ENCODE data around the gene ASPM.

Gene ASPM

DNA sequence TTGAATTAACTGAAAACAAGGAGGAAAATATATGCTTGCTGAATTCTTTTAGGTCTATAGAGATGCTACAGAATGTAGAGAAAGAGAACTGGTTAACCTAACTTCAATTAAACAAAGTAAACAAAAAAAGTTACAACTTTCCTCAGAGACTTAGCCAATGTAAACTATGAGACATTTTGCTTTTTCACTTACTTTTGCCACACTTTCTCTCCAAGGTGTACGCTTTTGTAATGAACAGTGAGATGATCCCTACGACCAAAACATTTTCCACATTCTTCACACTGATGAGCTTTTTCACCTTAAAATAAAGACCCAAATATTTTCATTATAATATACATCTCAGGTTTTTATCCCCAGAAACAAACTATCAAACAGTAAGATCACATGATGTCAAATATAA is 28.3 kb upstream of the ASPM start:
- H3K36me3 ChIP-seq (ENCODE audit: control insufficient read depth, insufficient read depth, low read length), result peaks cover 37% of the 10 kb centered on the region
- no peak overlapping the region for H3K27ac ChIP-seq (ENCODE audit: insufficient read depth, low read length, poor library complexity, severe bottlenecking)
- DNase-seq, result no peak

GRCh38 chr1:197173571-197174507 is 27.4 kb upstream of the ASPM start:
- no peak for DNase-seq
- no peaks in the 10 kb centered on the region for H3K4me1 ChIP-seq (ENCODE audit: control insufficient read depth, insufficient read depth, low read length, poor library complexity, severe bottlenecking)
- H3K9me3 ChIP-seq (ENCODE audit: control insufficient read depth, low read length), result no peaks in the 10 kb centered on the region
- no peak overlapping the region for H3K27ac ChIP-seq (ENCODE audit: insufficient read depth, low read length, poor library complexity, severe bottlenecking)
- H3K4me3 ChIP-seq (ENCODE audit: insufficient read depth, low read depth, low read length, poor library complexity, severe bottlenecking), result no peak overlapping the region
- H3K36me3 ChIP-seq (ENCODE audit: control insufficient read depth, insufficient read depth, low read length), result peaks cover 36% of the 10 kb centered on the region
- no peaks in the 10 kb centered on the region for H3K27me3 ChIP-seq (replicated peaks; ENCODE audit: control insufficient read depth, insufficient read depth, low read length, poor library complexity, severe bottlenecking)

More for the DNA sequence above, 28.3 kb upstream of the ASPM start:
- no peaks in the 10 kb centered on the region for H3K27me3 ChIP-seq (replicated peaks; ENCODE audit: control insufficient read depth, insufficient read depth, low read length, poor library complexity, severe bottlenecking)
- no peaks in the 10 kb centered on the region for H3K9me3 ChIP-seq (ENCODE audit: control insufficient read depth, low read length)
- no peaks in the 10 kb centered on the region for H3K4me1 ChIP-seq (ENCODE audit: control insufficient read depth, insufficient read depth, low read length, poor library complexity, severe bottlenecking)
- H3K4me3 ChIP-seq (ENCODE audit: insufficient read depth, low read depth, low read length, poor library complexity, severe bottlenecking), result no peak overlapping the region

GRCh38 chr1:197171531-197171930 is 25.1 kb upstream of the ASPM start:
- no peak for DNase-seq
- Histone ChIP-seq H3K4me1 (ENCODE audit: control insufficient read depth, insufficient read depth, low read length, poor library complexity, severe bottlenecking) (no peaks in the 10 kb centered on the region), H3K27me3 (replicated peaks; ENCODE audit: control insufficient read depth, insufficient read depth, low read length, poor library complexity, severe bottlenecking) (no peaks in the 10 kb centered on the region), H3K4me3 (ENCODE audit: insufficient read depth, low read depth, low read length, poor library complexity, severe bottlenecking) (no peak overlapping the region), H3K9me3 (ENCODE audit: control insufficient read depth, low read length) (no peaks in the 10 kb centered on the region), H3K36me3 (ENCODE audit: control insufficient read depth, insufficient read depth, low read length) (peaks cover 27% of the 10 kb centered on the region), H3K27ac (ENCODE audit: insufficient read depth, low read length, poor library complexity, severe bottlenecking) (no peak overlapping the region)

DNA sequence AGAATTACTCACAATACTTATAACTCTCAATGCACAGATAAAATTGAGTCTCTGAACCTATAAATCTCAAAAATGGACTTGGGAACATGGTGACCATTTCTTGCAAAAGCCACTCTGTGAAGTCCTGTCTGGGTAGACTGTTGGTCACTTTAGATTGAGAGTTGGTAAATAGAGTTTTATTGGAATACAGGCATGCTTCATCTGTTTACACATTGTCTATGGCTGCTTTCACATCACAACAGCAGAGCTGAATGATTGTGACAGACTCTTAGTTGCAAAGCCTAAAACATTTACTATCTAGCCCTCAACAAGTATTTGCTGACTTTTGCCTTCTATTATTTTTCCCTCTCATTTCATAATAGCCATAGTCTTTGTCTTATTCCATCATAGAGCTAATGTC is 24.1 kb upstream of the ASPM start:
- no peak overlapping the region for H3K4me3 ChIP-seq (ENCODE audit: insufficient read depth, low read depth, low read length, poor library complexity, severe bottlenecking)
- no peak for DNase-seq
- no peaks in the 10 kb centered on the region for H3K4me1 ChIP-seq (ENCODE audit: control insufficient read depth, insufficient read depth, low read length, poor library complexity, severe bottlenecking)
- H3K27me3 ChIP-seq (replicated peaks; ENCODE audit: control insufficient read depth, insufficient read depth, low read length, poor library complexity, severe bottlenecking), result no peaks in the 10 kb centered on the region
- peaks cover 27% of the 10 kb centered on the region for H3K36me3 ChIP-seq (ENCODE audit: control insufficient read depth, insufficient read depth, low read length)
- no peak overlapping the region for H3K27ac ChIP-seq (ENCODE audit: insufficient read depth, low read length, poor library complexity, severe bottlenecking)
- H3K9me3 ChIP-seq (ENCODE audit: control insufficient read depth, low read length), result no peaks in the 10 kb centered on the region

- H3K27me3 ChIP-seq (replicated peaks; ENCODE audit: control insufficient read depth, insufficient read depth, low read length, poor library complexity, severe bottlenecking), result no peaks in the 10 kb centered on the region
- DNase-seq, result no peak
- H3K36me3 ChIP-seq (ENCODE audit: control insufficient read depth, insufficient read depth, low read length), result peaks cover 3% of the 10 kb centered on the region
- H3K4me1 ChIP-seq (ENCODE audit: control insufficient read depth, insufficient read depth, low read length, poor library complexity, severe bottlenecking), result no peaks in the 10 kb centered on the region
- H3K9me3 ChIP-seq (ENCODE audit: control insufficient read depth, low read length), result no peaks in the 10 kb centered on the region
- H3K27ac ChIP-seq (ENCODE audit: insufficient read depth, low read length, poor library complexity, severe bottlenecking), result no peak overlapping the region
- no peak overlapping the region for H3K4me3 ChIP-seq (ENCODE audit: insufficient read depth, low read depth, low read length, poor library complexity, severe bottlenecking)
These were observed 13.0 kb upstream of the ASPM start for GRCh38 chr1:197159461-197159860.

DNA sequence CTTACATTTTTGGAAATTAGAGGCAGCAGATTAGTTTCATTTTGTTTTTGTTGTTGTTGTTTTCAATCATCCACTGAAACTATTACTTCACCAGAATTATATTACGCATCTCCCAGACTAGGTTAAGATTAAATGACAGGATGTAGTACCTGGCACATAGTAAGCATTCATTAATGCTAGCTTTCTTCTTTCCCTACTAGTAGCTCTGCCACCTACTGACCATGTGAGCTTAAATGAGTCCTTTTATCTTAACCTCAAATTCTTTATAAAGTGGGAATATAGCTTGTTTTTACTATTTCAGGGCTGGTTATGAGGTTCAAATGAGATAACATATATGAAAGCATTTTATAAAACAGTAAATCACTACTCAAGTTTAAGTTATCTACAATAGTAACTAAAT is 10.2 kb upstream of the ASPM start:
- Histone ChIP-seq H3K4me1 (ENCODE audit: control insufficient read depth, insufficient read depth, low read length, poor library complexity, severe bottlenecking) (no peaks in the 10 kb centered on the region), H3K4me3 (ENCODE audit: insufficient read depth, low read depth, low read length, poor library complexity, severe bottlenecking) (no peak overlapping the region), H3K36me3 (ENCODE audit: control insufficient read depth, insufficient read depth, low read length) (peaks cover 3% of the 10 kb centered on the region), H3K27me3 (replicated peaks; ENCODE audit: control insufficient read depth, insufficient read depth, low read length, poor library complexity, severe bottlenecking) (no peaks in the 10 kb centered on the region), H3K27ac (ENCODE audit: insufficient read depth, low read length, poor library complexity, severe bottlenecking) (no peak overlapping the region), H3K9me3 (ENCODE audit: control insufficient read depth, low read length) (no peaks in the 10 kb centered on the region)
- no peak for DNase-seq

- no peak for DNase-seq
- H3K27ac ChIP-seq (ENCODE audit: insufficient read depth, low read length, poor library complexity, severe bottlenecking), result no peak overlapping the region
- no peaks in the 10 kb centered on the region for H3K27me3 ChIP-seq (replicated peaks; ENCODE audit: control insufficient read depth, insufficient read depth, low read length, poor library complexity, severe bottlenecking)
- H3K9me3 ChIP-seq (ENCODE audit: control insufficient read depth, low read length), result no peaks in the 10 kb centered on the region
- H3K36me3 ChIP-seq (ENCODE audit: control insufficient read depth, insufficient read depth, low read length), result no peaks in the 10 kb centered on the region
- no peaks in the 10 kb centered on the region for H3K4me1 ChIP-seq (ENCODE audit: control insufficient read depth, insufficient read depth, low read length, poor library complexity, severe bottlenecking)
- H3K4me3 ChIP-seq (ENCODE audit: insufficient read depth, low read depth, low read length, poor library complexity, severe bottlenecking), result no peak overlapping the region
These were observed 6.2 kb upstream of the ASPM start for GRCh38 chr1:197152662-197153061.

DNA sequence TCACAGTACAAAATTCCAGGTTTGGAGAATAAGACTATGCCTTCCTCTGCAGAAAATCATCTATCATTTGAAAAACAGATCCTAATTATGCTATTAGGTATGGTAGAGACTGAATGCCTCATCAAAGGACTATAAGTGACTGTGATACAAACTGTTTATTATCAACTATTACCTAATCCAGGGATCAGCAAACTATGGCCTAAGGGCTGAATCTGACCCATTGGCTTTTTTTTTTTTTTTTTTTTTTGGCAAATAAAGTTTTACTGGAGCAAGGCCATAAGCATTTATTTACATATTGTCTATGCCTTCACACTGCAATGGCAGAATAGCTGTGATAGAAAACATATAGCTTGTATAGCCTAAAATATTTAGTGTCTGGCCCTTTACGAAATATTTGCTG is 4.7 kb upstream of the ASPM start:
- no peaks in the 10 kb centered on the region for H3K4me1 ChIP-seq (ENCODE audit: control insufficient read depth, insufficient read depth, low read length, poor library complexity, severe bottlenecking)
- DNase-seq, result no peak
- H3K36me3 ChIP-seq (ENCODE audit: control insufficient read depth, insufficient read depth, low read length), result no peaks in the 10 kb centered on the region
- no peak overlapping the region for H3K27ac ChIP-seq (ENCODE audit: insufficient read depth, low read length, poor library complexity, severe bottlenecking)
- H3K27me3 ChIP-seq (replicated peaks; ENCODE audit: control insufficient read depth, insufficient read depth, low read length, poor library complexity, severe bottlenecking), result no peaks in the 10 kb centered on the region
- no peak overlapping the region for H3K4me3 ChIP-seq (ENCODE audit: insufficient read depth, low read depth, low read length, poor library complexity, severe bottlenecking)
- no peaks in the 10 kb centered on the region for H3K9me3 ChIP-seq (ENCODE audit: control insufficient read depth, low read length)

DNA sequence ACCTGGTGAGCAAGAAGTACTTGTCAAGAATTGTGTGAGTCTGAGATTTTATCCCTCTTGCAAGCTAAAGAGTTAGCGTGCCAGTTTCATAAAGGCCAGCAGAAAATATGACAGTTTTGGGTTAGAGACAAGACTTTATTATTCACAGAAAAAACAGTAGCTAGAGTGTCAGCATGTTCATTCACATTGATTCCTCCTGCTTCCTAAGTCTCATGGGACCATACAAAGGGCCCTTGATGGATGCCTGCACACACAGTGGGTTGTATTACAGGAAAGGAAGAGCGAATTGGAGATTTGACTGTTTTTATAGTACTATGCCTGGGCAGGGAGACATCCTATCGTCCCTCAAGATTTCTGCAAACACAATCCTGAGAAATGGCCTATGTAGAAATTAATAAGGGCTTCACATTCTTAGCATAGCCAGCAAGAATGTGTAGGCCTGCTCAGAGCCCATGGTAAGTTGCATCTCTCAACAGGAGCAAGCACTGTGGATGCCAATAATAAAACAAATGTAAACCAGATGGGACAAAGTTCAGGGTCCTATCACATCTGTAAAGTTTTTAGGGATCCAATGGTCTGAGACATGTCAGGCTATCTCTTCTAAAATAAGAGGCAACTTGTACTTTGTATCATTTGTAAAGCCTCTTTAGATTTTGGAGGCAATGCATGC is 4.0 kb upstream of the ASPM start:
- Histone ChIP-seq H3K27ac (ENCODE audit: insufficient read depth, low read length, poor library complexity, severe bottlenecking) (no peak overlapping the region), H3K4me1 (ENCODE audit: control insufficient read depth, insufficient read depth, low read length, poor library complexity, severe bottlenecking) (no peaks in the 10 kb centered on the region), H3K9me3 (ENCODE audit: control insufficient read depth, low read length) (no peaks in the 10 kb centered on the region), H3K36me3 (ENCODE audit: control insufficient read depth, insufficient read depth, low read length) (no peaks in the 10 kb centered on the region), H3K4me3 (ENCODE audit: insufficient read depth, low read depth, low read length, poor library complexity, severe bottlenecking) (no peak overlapping the region), H3K27me3 (replicated peaks; ENCODE audit: control insufficient read depth, insufficient read depth, low read length, poor library complexity, severe bottlenecking) (no peaks in the 10 kb centered on the region)
- no peak for DNase-seq

- no peaks in the 10 kb centered on the region for H3K9me3 ChIP-seq (ENCODE audit: control insufficient read depth, low read length)
- no peak overlapping the region for H3K4me3 ChIP-seq (ENCODE audit: insufficient read depth, low read depth, low read length, poor library complexity, severe bottlenecking)
- no peak overlapping the region for H3K27ac ChIP-seq (ENCODE audit: insufficient read depth, low read length, poor library complexity, severe bottlenecking)
- no peaks in the 10 kb centered on the region for H3K4me1 ChIP-seq (ENCODE audit: control insufficient read depth, insufficient read depth, low read length, poor library complexity, severe bottlenecking)
- no peaks in the 10 kb centered on the region for H3K36me3 ChIP-seq (ENCODE audit: control insufficient read depth, insufficient read depth, low read length)
- H3K27me3 ChIP-seq (replicated peaks; ENCODE audit: control insufficient read depth, insufficient read depth, low read length, poor library complexity, severe bottlenecking), result no peaks in the 10 kb centered on the region
- DNase-seq, result no peak
These were observed 2.9 kb upstream of the ASPM start for GRCh38 chr1:197149340-197149739.
